ENCODE measurements around the gene ADAMTSL1.

The ADAMTSL1 gene

DNA sequence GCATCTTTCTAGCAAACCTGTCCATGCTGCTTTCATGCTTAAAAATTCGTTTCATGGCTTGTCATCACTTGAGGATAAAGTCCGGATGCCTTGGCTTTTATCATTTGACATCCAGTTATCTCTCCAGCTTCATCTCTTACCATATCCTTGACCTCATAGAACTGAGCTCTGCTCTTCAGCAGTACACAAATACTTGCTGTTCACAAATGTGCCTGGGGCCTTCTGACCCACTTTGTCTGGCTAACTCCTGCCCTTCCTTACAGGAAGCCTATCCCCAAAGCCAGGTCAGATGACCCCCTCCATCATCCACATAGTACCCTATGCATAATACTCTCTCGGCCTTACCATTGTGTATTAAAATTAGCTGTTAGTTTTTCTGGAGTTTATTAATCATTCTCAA is 310.0 kb downstream of the ADAMTSL1 start:
- H3K9me3 Mint-ChIP-seq, result no peaks in the 10 kb centered on the region
- ATAC-seq (no peak), DNase-seq (no peak)
- H3K4me3 Mint-ChIP-seq, result no peak overlapping the region
- no peaks in the 10 kb centered on the region for H3K4me1 Mint-ChIP-seq
- H3K27ac Mint-ChIP-seq, result no peak overlapping the region
- no peaks in the 10 kb centered on the region for H3K27me3 Mint-ChIP-seq
- H3K36me3 Mint-ChIP-seq (ENCODE audit: low read depth), result no peaks in the 10 kb centered on the region

DNA sequence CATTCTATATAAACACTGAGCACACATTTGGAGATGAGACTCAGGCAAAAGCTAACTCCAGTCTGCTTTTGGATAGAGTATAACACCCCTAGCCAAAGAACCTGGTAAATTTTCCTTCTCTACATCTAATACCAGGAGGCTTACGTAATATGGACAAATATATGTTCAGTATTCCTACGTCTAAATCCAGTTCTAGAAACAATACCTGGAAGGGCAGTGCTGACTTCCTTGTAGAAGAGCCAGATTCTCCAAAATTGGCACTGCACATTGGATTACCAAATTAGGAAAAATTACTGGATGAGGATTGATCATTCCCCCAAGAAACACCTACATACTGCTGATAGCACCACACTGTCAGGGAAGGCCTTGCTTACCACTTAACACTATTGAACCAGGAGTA is 311.7 kb downstream of the ADAMTSL1 start:
- H3K27me3 Mint-ChIP-seq, result no peaks in the 10 kb centered on the region
- H3K4me3 Mint-ChIP-seq, result no peak overlapping the region
- DNase-seq, result no peak
- H3K27ac Mint-ChIP-seq, result no peak overlapping the region
- ATAC-seq, result no peak
- no peaks in the 10 kb centered on the region for H3K4me1 Mint-ChIP-seq
- H3K36me3 Mint-ChIP-seq (ENCODE audit: low read depth), result no peaks in the 10 kb centered on the region
- no peaks in the 10 kb centered on the region for H3K9me3 Mint-ChIP-seq

DNA sequence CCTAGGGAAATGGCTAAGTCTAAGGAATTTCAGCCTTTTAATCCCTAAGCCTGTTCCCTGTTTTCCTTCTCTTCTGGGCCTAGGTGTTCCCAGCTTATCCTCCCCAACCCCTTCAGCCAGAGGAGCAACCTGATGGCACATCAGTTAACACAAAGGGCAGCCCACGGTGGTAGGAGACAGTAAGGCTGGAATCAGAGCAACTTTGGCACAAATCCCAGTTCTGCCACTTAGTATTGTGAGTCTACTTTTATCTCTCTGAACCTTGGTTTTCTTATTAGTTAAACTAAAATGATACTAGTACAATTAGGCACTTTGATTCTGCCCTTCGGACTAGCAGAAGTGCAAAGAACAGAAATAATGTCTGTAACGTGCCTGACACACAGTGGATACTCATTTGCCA is 312.2 kb downstream of the ADAMTSL1 start:
- no peak overlapping the region for H3K4me3 Mint-ChIP-seq
- DNase-seq (no peak), ATAC-seq (no peak)
- no peaks in the 10 kb centered on the region for H3K36me3 Mint-ChIP-seq (ENCODE audit: low read depth)
- no peaks in the 10 kb centered on the region for H3K4me1 Mint-ChIP-seq
- no peaks in the 10 kb centered on the region for H3K27me3 Mint-ChIP-seq
- no peak overlapping the region for H3K27ac Mint-ChIP-seq
- H3K9me3 Mint-ChIP-seq, result no peaks in the 10 kb centered on the region

GRCh38 chr9:18786911-18787650 is 313.1 kb downstream of the ADAMTSL1 start:
- H3K36me3 Mint-ChIP-seq (ENCODE audit: low read depth), result no peaks in the 10 kb centered on the region
- H3K27ac Mint-ChIP-seq, result no peak overlapping the region
- DNase-seq (no peak), ATAC-seq (no peak)
- H3K4me3 Mint-ChIP-seq, result no peak overlapping the region
- no peaks in the 10 kb centered on the region for H3K27me3 Mint-ChIP-seq
- H3K4me1 Mint-ChIP-seq, result no peaks in the 10 kb centered on the region
- no peaks in the 10 kb centered on the region for H3K9me3 Mint-ChIP-seq

GRCh38 chr9:18788256-18788655 is 314.3 kb downstream of the ADAMTSL1 start:
- Mint-ChIP-seq H3K9me3 (no peaks in the 10 kb centered on the region), H3K4me3 (no peak overlapping the region), H3K36me3 (ENCODE audit: low read depth) (no peaks in the 10 kb centered on the region), H3K4me1 (no peaks in the 10 kb centered on the region), H3K27ac (no peak overlapping the region), H3K27me3 (no peaks in the 10 kb centered on the region)
- no peak for ATAC-seq
- no peak for DNase-seq

- H3K4me3 Mint-ChIP-seq, result no peak overlapping the region
- H3K4me1 Mint-ChIP-seq, result no peaks in the 10 kb centered on the region
- no peak for DNase-seq
- no peaks in the 10 kb centered on the region for H3K27me3 Mint-ChIP-seq
- H3K27ac Mint-ChIP-seq, result no peak overlapping the region
- no peak for ATAC-seq
- H3K36me3 Mint-ChIP-seq (ENCODE audit: low read depth), result no peaks in the 10 kb centered on the region
- no peaks in the 10 kb centered on the region for H3K9me3 Mint-ChIP-seq
Observed at GRCh38 chr9:18791074-18791473, 317.1 kb downstream of the ADAMTSL1 start.

DNA sequence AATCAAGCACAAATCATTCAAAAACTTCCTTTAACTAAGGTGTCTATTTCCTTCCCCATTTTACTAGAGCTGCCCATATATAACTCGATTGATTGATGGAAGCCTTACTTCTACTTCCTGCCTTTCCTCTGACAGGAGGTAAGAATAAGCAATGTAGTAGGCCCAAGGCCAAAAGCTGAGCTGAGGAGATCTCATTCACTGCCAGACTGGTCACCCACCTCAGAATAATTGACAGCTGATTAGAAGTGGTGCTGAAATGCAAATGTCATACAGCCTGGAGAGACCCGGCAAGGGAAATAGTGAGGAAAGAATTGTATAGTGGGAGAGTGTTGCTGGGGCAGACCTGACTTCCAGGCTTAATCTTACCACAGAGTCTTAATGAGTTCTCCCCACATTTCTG is 319.2 kb downstream of the ADAMTSL1 start:
- Mint-ChIP-seq H3K4me3 (no peak overlapping the region), H3K36me3 (ENCODE audit: low read depth) (no peaks in the 10 kb centered on the region), H3K27me3 (no peaks in the 10 kb centered on the region), H3K27ac (no peak overlapping the region), H3K4me1 (no peaks in the 10 kb centered on the region), H3K9me3 (no peaks in the 10 kb centered on the region)
- DNase-seq (no peak), ATAC-seq (no peak)

DNA sequence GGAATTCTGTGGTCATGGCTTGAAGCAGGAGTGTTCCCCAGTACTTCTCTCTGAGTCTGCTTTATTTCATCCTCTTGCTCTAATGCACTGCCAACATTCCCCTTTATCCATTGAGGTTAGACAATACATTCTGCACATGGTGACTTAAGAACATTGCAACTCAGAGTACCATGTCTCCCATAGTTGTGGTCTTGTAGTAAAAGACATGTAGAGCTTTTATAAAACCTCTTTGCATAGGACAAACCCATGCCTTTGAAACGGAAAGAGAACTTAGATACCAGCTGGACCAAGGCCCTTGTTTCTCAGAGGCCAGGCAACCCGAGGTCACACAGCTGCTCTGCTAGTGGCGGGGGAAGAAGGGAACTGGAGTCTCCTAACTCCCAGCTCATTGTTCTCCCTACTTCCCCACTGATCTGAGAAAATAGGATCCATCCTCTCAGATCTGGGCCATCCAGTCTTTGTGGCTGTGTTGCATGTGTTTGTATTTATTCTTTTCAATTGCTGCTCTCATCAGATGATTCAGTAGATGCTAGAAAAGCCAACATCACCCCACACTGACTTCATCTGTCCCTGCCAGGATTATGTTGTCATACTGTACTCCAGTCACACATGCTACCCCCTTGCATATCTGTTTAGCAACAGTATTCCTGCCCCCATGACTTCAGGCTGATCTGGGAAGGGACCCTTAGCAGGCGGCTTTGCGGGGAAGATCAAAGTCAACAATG is 322.2 kb downstream of the ADAMTSL1 start:
- H3K4me3 Mint-ChIP-seq, result no peak overlapping the region
- H3K36me3 Mint-ChIP-seq (ENCODE audit: low read depth), result no peaks in the 10 kb centered on the region
- no peak for ATAC-seq
- no peak for DNase-seq
- H3K4me1 Mint-ChIP-seq, result no peaks in the 10 kb centered on the region
- H3K27me3 Mint-ChIP-seq, result no peaks in the 10 kb centered on the region
- H3K27ac Mint-ChIP-seq, result no peak overlapping the region
- no peaks in the 10 kb centered on the region for H3K9me3 Mint-ChIP-seq

- no peaks in the 10 kb centered on the region for H3K4me1 Mint-ChIP-seq
- DNase-seq, result no peak
- H3K36me3 Mint-ChIP-seq (ENCODE audit: low read depth), result peaks cover 2% of the 10 kb centered on the region
- H3K9me3 Mint-ChIP-seq, result peaks cover 6% of the 10 kb centered on the region
- peak; percentile 28 for ATAC-seq
- H3K27me3 Mint-ChIP-seq, result no peaks in the 10 kb centered on the region
- no peak overlapping the region for H3K4me3 Mint-ChIP-seq
- no peak overlapping the region for H3K27ac Mint-ChIP-seq
Observed at GRCh38 chr9:18796696-18797270, 322.8 kb downstream of the ADAMTSL1 start.

DNA sequence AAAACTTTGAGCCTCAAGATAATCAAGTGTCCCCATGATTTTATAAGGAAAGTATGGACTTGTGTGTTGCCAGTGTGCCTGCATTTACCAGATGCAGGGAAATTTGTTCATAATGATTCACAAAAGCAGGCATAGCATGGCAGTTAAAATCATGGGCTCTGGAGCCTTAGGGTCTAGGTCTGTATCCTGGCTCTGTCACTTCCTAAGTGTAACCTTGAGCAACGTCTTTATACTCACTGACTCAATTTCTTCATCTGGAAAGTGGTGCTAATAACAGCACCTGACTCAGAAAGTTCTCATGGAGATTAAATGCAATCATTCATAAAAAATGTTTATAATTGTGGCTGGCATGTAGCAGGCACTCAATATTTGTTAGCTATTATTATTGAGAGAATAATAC is 324.2 kb downstream of the ADAMTSL1 start:
- DNase-seq (no peak), ATAC-seq (no peak)
- peaks cover 6% of the 10 kb centered on the region for H3K9me3 Mint-ChIP-seq
- H3K27me3 Mint-ChIP-seq, result no peaks in the 10 kb centered on the region
- no peaks in the 10 kb centered on the region for H3K4me1 Mint-ChIP-seq
- H3K27ac Mint-ChIP-seq, result no peak overlapping the region
- no peak overlapping the region for H3K4me3 Mint-ChIP-seq
- H3K36me3 Mint-ChIP-seq (ENCODE audit: low read depth), result peaks cover 2% of the 10 kb centered on the region

DNA sequence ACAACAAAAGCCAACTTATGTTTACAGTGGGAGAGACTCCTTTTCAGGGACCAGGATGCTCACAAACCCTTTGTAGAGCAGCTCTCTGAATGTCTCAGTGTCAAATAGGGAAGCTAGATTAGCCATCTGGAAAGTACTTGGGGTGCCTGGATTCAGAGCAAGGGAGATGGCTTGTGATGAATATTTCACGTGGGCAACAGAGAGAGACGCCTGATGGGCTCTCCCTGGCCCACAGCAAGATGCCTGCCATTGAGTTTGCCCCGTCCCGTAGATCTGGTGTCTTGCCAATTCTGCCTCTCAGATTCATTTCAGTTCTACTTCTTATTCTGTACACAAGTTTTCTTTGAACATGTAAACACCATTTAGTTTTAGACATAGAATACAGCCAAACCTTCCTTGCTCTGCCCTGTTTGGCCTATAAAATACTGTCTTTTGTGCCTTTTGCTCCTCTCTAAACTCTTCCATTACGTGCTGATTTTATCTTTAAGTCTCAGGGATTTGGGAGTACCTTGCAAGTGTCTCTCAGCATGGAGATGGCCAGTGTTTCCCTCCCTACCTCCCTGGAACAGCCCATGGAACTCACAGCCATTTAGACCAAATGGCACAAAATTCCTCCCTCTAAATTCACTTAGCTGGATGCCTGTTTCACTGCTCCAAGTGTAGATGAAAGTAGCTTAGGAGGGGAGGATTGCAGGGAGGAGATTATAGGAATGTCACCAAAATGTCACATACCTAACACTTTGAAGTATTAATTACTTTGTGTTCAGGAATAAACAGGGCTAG is 324.7 kb downstream of the ADAMTSL1 start:
- ATAC-seq (no peak), DNase-seq (no peak)
- Mint-ChIP-seq H3K36me3 (ENCODE audit: low read depth) (peaks cover 2% of the 10 kb centered on the region), H3K27me3 (no peaks in the 10 kb centered on the region), H3K9me3 (peaks cover 6% of the 10 kb centered on the region), H3K4me1 (no peaks in the 10 kb centered on the region), H3K4me3 (no peak overlapping the region), H3K27ac (no peak overlapping the region)

- ATAC-seq, result no peak
- Mint-ChIP-seq H3K36me3 (ENCODE audit: low read depth) (peaks cover 2% of the 10 kb centered on the region), H3K4me1 (no peaks in the 10 kb centered on the region)
Observed at GRCh38 chr9:18799428-18799827, 325.5 kb downstream of the ADAMTSL1 start.

DNA sequence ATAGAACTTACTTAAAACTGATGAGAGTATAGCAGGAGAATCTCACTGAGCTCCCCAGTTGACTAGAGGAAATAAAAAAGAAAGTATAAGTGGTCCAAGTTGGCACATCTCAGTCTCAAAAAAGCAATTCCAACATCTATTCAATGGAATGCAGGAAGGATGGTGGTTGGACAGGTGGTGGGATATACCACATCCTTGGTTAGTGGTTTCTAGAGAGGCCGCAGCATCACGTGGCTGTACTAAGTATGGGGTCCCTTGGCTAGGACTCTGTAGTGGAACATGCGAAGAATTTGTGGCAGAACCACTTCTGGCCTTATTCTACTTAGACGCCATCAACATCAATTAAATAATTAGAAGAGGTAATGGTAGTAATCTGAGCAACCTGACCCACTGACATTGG is 326.6 kb downstream of the ADAMTSL1 start:
- peaks cover 2% of the 10 kb centered on the region for H3K36me3 Mint-ChIP-seq (ENCODE audit: low read depth)
- no peak for DNase-seq
- H3K27ac Mint-ChIP-seq, result no peak overlapping the region
- H3K27me3 Mint-ChIP-seq, result no peaks in the 10 kb centered on the region
- no peak for ATAC-seq
- peaks cover 6% of the 10 kb centered on the region for H3K9me3 Mint-ChIP-seq
- H3K4me3 Mint-ChIP-seq, result no peak overlapping the region
- H3K4me1 Mint-ChIP-seq, result no peaks in the 10 kb centered on the region

More at GRCh38 chr9:18799428-18799827, 325.5 kb downstream of the ADAMTSL1 start:
- H3K27ac Mint-ChIP-seq, result no peak overlapping the region
- H3K4me3 Mint-ChIP-seq, result no peak overlapping the region
- no peaks in the 10 kb centered on the region for H3K27me3 Mint-ChIP-seq
- no peak for DNase-seq
- H3K9me3 Mint-ChIP-seq, result peaks cover 6% of the 10 kb centered on the region

DNA sequence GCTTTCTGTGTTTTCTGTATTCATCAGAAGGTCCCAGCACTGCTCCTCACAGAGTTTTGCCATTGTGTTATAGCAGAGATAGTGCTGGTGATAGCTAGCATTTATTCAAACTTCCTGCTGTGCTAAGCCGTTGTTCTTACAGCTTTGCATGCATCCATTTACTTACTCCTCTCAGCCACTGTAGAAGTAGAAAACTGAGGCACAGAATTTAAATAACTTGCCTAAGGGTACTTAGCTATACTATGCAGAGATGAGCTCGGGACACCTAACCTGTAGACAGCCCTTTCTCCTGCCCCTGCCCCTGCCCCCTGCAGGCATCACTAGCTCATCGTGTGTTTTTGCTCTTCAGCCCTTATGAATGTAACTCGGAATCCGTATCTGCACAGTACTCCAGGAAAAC is 331.4 kb downstream of the ADAMTSL1 start:
- H3K4me1 Mint-ChIP-seq, result no peaks in the 10 kb centered on the region
- no peak overlapping the region for H3K4me3 Mint-ChIP-seq
- DNase-seq, result no peak
- peaks cover 6% of the 10 kb centered on the region for H3K9me3 Mint-ChIP-seq
- no peak overlapping the region for H3K27ac Mint-ChIP-seq
- ATAC-seq, result no peak
- H3K36me3 Mint-ChIP-seq (ENCODE audit: low read depth), result peaks cover 2% of the 10 kb centered on the region
- H3K27me3 Mint-ChIP-seq, result peaks cover 2% of the 10 kb centered on the region

Data from activated naive CD8-positive, alpha-beta T cell treated with anti-CD3 and anti-CD28 coated beads, Interleukin-2, amount 50 U/mL, for 24 hours (primary cell).